HG03175 (cell line): ENCODE data around the gene DHX15.
A peak's percentile ranks its signal among the peaks of the same experiment; 100 is the strongest.

Experiments
- ATAC-seq: cut with Tn5 transposase; IDR thresholded peaks from one replicate; pipeline ENCODE4 v1.9.1; 2021; ENCODE audit warnings: mild to moderate bottlenecking, moderate library complexity; ENCODE audit not compliant: unreplicated experiment

Gene DHX15

GRCh38 chr4:24584211-24584850 is at the start of gene DHX15:
DHX15 (minus strand) TSS chr4:24584554; CDS start chr4:24584393, 161 bp downstream.
- ATAC-seq, result peak; percentile 83

GRCh38 chr4:24632011-24632410 is 47.7 kb upstream of the DHX15 start:
- no peak for ATAC-seq

- ATAC-seq, result no peak
Measured at GRCh38 chr4:24630937-24631336, 46.6 kb upstream of the DHX15 start.

GRCh38 chr4:24625091-24625490 is 40.7 kb upstream of the DHX15 start:
- ATAC-seq, result no peak

- no peak for ATAC-seq
Measured at GRCh38 chr4:24624381-24624780, 40.0 kb upstream of the DHX15 start.

- no peak for ATAC-seq
Measured at GRCh38 chr4:24622146-24622834, 37.9 kb upstream of the DHX15 start.

GRCh38 chr4:24615977-24616376 is 31.6 kb upstream of the DHX15 start:
- ATAC-seq, result no peak

- ATAC-seq, result no peak
Measured at GRCh38 chr4:24614881-24615280, 30.5 kb upstream of the DHX15 start.

GRCh38 chr4:24613502-24613901 is 29.1 kb upstream of the DHX15 start:
- no peak for ATAC-seq

- no peak for ATAC-seq
Measured at GRCh38 chr4:24611575-24611974, 27.2 kb upstream of the DHX15 start.

GRCh38 chr4:24607334-24607733 is 23.0 kb upstream of the DHX15 start:
- no peak for ATAC-seq

GRCh38 chr4:24605216-24605615 is 20.9 kb upstream of the DHX15 start:
- no peak for ATAC-seq

- ATAC-seq, result no peak
Measured at GRCh38 chr4:24604558-24605214, 20.3 kb upstream of the DHX15 start.

- no peak for ATAC-seq
Measured at GRCh38 chr4:24603343-24603742, 19.0 kb upstream of the DHX15 start.

GRCh38 chr4:24601121-24601520 is 16.8 kb upstream of the DHX15 start:
- ATAC-seq, result no peak

- ATAC-seq, result no peak
Measured at GRCh38 chr4:24599275-24599674, 14.9 kb upstream of the DHX15 start.

- no peak for ATAC-seq
Measured at GRCh38 chr4:24598025-24598424, 13.7 kb upstream of the DHX15 start.

GRCh38 chr4:24595659-24596058 is 11.3 kb upstream of the DHX15 start:
- no peak for ATAC-seq

- no peak for ATAC-seq
Measured at GRCh38 chr4:24594887-24595286, 10.5 kb upstream of the DHX15 start.

GRCh38 chr4:24589448-24589847 is 5.1 kb upstream of the DHX15 start:
- peak; percentile 59 for ATAC-seq

GRCh38 chr4:24588216-24588954 is 4.0 kb upstream of the DHX15 start:
- no peak for ATAC-seq
